NCI-H2227 (cell line): ENCODE data around the gene CD300LB.
"Not testable (repeated sequence)": the region's sequence is repeated elsewhere in the genome, so short reads cannot be mapped to it uniquely, and the experiment has no call there.

Experiments used
- DNase-seq: peaks from one replicate; lab custom pipeline; 2025; ENCODE audit not compliant: unreplicated experiment; lab: John Stamatoyannopoulos, UW

Gene CD300LB

DNA sequence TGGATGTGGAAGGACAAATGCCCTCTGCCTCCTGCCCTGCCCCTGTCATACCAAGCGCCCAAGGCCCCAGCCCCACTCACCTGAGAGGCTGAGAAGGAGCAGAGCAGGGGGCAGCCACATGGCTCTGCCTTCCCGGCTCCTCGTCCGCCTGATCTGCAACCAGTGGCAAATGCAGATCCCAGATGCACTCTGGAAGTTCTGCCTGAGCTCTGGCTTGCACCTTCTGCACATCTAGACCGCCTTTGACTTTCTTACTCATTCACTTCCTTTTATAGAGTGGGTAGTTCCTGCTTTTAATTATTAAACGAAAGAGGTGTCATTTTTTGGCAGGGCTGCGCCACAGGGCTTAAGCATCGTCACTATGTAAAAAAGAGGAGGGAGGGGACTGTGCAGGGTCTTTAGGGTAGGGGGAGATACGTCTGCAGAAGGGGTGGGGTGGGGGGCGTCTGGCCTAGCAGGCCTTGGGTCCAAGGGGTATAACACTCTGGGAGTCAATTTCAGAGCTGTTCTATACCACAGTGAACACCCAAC, at the start of gene CD300LB:
Gene CD300LB (minus strand): TSS at position 245 of the 531 bp plus-strand sequence. CDS start 125 bp downstream, at position 120.
- DNase-seq, result no peak

DNA sequence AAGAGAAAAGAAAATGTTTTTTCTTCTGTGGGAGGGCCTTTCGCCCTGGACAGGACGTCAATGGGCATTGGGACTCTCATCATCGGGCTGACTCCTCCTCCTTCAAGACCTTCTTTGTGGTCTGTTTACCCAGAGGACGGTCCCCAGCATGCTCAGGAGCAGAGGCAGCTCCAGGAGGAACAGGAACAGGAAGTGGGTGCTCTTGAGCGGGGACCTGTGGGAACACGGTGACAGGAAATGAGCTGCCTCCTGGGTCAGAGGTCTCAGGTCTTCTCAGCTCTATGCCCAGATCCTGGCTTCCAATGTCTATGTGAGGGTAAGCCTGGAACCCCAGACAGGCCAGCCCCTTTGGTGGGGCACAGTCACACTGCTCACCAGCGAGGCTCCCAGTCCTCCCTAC, 48.6 kb upstream of the CD300LB start:
- DNase-seq, result no peak

DNA sequence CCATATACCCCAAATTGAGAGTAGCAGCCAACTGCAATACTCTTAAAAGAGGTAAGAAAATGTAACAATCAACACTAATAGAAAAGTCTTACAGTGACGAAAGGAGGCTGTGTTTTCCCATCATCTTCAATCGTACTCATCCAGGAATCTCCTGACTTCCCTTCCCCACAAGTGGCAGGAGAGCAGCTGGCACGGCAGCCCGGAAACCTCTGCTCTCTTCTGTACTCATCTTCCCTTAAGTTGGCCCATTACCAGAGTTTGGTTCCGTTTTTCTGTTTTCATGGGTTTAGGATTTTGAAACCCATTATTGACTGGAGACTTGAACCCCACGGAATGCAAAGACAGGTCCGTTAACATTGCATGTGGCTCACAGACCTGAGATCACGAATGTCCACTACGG, 47.7 kb upstream of the CD300LB start:
- no peak for DNase-seq

DNA sequence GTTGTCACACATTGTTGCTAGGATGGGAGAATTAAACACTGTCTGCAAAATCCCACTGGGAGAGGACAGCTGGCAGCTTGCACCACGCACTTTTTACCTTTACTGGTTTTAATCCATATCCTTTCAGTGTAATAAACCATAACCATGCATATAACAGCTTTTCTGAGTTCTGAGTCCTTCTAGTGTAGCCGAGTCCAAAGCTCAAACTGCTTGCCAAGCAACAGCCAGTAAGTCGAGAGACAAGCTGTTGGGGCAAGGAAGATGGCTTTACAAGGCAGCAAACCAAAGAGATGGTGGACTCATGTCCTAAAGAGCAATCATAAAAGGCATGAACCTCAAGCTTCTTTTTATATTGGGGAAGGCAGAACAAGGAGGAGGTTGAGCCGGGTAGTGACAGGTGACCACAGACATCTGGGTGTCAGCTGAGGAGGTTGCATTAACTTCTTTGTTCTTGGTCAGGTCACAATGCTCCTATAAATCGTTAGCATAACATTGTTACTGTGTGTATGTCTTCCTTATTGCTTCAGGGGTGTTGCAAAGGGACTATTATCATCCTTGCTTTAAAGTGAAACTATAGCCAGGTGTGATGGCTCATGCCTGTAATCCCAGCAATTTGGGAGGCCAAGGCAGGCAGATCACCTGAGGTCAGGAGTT, 43.3 kb upstream of the CD300LB start:
- DNase-seq, result no peak

DNA sequence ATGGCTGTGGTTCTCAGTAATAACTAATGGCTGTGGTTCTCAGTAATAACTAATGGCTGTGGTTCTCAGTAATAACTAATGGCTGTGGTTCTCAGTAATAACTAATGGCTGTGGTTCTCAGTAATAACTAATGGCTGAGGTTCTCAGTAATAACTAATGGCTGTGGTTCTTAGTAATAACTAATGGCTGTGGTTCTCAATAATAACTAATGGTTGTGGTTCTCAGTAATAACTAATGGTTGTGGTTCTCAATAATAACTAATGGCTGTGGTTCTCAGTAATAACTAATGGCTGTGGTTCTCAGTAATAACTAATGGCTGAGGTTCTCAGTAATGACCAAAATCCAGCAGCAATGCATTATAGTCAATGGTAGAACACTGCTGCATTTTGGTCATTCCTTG, 42.4 kb upstream of the CD300LB start:
- DNase-seq, result not testable (repeated sequence)

DNA sequence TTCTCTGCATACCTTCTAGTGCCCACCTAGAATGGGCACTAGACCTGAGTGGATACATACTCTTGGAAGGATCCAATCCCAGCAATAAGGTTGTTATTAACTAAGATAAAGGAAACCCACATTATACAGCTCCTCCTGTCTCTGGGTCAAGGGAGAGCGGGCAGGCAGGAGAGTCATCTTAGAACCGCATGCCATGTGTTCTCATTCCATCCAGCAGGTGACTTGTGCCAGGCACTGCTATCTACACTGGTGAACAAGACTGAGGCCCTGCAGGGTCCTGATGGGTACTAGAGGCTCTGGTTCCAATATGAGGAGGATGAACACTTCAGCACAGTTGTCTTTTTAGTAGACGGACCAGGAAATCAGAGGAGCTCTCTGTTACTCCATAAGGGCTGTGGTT, 41.9 kb upstream of the CD300LB start:
- DNase-seq, result no peak

DNA sequence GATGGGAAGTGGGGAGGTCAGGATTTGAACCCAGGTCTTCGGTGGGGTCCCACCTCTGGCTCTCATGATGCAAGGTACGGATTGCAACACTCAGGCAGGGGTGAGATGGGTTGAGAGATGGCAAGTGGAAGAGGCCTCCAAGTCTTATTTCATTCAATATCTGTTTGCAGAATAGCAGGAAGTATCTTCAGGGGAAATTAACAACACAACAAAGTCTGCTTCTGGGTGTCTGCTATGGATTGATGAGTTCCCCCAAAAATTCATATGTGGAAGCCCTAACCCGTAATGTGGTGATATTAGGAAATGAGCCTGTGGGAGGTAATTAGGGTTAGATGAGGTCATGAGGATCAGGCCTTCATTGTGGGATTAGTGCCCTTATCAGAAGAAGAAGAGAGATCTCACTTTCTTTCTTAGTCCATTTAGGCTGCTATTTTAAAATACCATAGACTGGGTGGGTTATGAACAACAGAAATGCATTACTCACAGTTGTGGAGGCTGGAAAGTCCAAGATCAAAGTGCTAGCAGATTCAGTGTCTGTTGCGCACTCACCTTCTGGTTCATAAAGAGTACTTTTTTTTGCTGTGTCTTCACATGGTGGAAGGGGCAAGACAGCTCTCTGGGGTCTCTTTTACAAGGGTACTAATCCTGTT, 40.5 kb upstream of the CD300LB start:
- no peak for DNase-seq

DNA sequence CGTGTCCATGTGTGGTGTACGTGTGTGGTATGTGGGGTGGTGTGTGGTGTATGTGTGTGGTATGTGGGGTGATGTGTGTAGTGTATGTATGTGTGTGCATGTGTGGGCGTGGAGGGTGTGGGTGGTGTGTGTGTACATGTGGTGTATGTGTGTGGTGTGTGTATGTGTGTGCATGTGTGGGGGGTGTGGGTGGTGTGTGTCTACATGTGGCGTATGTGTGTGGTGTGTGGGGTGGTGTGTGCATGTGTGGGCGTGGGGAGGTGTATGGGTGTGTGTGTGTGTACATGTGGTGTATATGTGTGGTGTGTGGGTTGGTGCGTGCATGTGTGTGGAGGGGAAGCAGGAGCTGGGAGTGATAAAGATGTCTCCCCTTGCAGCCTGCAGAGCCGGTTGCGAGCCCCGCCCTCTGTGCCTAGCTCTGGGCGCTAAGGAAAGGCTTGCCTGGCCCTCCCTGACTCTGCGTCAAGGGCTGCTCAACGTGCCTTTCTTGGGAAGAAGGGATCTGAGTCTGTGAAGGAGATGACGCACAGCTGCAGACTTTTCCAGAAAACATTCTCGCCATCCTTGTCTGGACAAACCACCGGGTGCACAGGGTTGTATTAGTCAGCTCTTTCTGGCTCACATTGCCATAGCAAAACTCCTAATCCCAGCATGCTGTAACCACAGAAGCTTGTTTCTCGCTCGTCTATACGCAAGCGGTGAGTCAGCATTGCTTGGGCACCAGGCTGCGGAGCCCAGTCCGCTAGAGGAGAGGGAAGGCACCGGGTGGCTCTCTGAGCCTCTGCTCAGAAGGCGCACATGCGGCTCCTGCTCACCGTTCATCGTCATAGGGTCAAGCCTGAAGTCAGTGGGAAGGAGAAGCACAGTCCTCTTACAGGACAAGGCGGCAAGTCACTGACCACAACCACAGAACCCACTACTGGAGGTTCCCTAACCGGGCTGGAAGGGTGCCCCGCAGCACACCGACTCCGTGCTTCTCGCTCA, 38.0 kb upstream of the CD300LB start:
- peak; percentile 9 for DNase-seq

DNA sequence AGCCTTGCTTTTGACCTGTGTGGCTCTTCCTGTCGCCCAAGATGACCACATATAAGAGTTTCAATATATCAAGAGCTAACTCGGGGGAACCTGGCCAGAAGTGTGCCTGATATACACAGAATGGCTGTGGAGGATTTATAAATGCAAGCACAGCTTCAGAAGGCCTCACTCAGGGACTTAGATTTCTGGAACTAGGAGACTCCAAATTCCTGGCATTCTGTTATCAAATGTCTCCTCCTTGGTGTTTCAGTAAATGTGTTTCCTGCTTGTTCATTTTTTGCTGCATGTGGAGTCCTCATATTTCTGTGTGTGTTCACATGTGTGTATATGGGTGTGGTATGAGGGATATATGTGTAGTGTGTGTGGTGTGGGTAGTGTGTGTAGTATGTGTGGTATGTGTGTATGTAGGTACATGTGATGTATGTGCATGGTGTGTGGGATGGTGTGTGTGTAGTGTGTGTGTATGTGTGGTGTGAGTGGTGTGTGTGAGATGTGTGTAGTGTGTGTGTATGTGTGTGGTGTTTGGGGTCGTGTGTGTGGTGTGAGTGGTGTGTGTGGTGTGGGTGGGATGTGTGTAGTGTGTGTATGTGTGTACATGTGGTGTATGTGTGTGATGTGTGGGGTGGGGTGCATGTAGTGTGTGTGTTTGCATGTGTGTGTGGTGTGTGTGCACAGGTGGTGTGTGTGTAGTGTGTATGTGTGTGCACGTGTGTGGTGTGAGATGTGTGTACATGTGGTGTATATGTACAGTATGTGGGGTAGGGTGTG, 37.0 kb upstream of the CD300LB start:
- no peak for DNase-seq

DNA sequence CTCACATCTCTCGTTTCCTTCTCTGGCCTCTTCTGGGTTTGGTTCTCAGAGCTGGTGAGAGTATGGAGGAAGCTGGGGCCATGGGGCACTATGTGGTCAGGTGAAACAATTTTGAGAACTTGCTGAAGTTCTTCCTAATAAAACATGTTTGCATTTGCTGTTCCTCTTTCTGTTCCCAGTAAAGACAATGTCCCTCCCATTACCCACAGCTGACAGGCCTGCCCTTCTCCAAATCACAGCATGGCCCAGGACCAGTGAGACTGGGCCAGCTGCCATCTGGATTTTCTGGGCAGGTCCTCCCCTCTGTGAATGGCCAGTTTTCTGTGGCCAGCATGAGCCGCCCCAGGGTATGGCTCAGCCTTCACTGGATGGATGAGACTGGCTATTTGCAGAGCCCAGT, 36.1 kb upstream of the CD300LB start, which contains the start of gene CD300H:
Gene CD300H (minus strand): TSS at position 113 of the 400 bp plus-strand sequence.
- DNase-seq, result no peak

DNA sequence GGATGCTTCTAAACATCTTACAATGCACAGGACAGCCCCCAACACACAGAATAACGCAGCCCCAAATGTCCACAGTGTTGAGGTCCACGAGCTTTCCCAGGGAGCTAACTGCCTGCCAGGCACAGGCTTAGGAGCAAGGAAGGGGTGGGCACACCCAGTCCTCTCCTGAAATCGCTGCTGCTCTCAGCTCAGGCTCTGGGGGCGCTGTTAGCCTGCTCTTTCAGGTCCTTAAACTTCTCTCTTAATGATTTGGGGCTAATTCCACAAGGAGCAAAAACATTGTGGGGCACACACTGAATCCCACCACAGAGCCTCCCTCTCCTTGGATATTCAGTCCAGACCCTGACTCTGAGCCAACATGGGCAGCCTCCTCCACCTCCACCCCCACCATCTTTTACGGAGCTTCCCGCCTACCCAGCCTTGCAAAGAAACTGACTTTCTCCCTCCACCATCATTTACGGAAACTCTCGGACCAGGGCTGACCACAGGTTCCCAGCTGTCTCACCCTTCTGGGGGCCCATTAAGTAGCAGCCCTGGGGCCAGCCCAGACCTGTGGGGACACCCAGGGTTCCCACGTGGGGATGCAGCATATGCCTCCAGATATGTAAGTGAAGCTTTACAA, 35.0 kb upstream of the CD300LB start:
- DNase-seq, result no peak

DNA sequence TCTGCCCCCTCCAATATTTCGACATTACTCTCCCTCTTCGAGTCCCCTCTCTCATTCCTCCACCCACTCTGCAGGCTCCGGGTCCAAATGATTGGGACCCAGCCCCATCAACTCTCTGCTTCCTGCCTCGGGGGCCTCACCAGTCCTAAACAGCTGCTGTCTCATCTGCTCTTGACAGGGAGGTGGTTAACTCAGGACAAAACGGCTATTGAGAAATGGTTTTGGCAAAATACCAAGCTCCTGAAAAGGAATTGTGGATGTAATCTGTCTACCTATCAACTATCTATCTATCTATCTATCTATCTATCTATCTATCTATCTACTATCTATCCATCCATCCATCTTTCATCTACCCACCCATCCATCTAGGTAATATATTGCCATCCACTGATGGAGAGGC, 33.9 kb upstream of the CD300LB start:
- DNase-seq, result no peak

DNA sequence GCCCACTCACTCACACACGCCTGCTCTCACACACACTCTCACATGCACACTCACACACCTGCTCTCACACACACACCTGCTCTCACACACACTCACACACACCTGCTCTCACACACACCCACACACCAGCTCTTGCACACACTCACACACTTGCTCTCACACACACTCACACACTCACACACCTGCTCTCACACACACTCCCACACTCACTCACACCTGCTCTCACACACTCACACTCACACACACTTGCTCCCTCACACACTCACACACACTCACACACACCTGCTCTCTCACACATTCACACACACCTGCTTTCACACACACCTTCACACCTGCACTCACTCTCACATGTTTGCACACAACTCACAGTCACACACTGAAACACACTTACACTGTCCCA, 32.1 kb upstream of the CD300LB start:
- DNase-seq, result no peak

DNA sequence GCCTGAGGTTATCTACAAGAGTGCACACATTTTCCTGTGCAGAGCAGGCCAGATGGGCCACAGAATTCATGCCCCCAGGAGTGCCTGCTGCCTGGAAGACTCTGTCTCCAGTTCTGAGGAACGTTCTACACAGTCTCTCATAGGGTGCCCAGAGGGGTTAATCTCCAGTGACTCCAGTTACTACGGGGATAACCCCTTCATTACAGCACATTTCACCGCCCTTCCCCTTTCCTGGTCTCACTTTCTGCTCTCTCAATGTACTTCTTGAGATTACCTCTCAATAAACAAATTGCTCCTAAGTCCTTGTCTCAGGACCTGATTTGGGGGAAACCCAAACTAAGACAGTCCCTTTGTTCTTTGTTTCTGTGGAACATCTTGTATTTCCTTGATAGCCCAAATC, 30.3 kb upstream of the CD300LB start:
- no peak for DNase-seq

DNA sequence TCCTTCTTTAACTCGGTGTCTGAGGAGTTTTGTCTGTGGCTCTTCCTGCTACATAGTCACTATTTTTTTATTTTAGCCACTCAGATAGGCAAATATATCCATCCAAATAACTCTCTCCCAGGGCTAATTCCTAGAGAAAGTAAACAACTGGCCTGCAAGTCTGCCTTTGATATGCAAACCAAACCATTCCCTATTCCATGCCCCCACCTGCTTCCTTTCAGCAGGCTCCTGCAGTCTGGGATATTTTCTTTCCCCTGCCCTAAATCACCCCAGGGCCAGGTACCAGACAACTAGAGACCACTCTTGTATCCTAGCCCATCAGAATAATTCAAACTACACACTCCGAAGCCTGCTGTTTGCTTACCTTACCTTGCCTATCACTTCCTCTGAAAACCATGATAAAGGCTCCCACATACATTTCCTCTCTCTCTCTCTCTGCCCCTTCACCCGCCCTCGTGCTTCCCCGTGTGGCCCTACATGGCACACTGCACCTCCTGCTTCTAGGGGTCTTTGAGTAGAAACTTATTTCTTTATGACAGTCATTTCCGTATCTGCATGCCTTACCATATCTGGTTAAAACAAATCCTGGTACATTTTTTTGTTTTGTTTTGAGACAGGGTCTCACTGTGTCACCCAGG, 27.7 kb upstream of the CD300LB start:
- no peak for DNase-seq

DNA sequence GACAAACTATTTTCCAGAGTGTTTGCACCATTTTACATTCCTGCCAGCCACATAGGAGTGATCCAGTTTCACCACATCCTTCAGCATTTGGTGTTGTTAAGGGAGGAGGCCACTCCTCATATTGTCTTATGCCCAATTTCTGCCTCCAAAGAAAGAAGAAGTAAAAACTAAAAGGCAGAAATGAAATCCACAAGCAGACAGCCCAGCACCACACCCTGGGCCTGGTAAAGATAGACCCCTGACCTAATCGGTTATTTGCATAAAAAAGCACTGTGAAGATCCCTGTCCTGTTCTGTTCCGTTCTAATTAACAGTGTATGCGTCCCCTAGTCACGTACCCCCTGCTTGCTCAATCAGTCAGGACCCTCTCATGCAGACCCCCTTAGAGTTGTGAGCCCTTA, 27.1 kb upstream of the CD300LB start:
- DNase-seq, result not testable (repeated sequence)

DNA sequence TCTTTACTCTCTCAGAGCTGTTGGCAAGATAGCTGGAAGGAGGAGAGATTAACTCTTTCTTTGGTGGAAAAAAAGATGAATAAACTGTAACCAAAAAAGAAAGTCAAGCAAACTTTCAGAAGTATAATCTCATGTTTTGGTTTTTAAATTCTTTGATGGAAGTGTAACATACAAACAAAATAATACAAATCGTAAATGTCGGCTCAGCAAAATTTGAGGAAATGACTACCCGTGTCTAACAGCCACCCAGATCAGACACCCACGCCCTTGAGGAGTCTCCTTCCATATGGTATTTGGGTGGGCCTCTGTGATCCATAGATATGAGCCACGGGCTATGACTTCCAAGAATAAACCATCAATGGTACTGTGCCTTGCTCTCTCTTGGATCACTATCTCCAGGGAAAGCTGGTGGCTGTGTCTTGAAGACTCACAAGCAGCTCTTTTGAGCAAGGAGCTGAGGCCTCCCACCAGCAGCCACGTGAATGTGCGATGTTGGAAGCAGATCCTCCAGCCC, 24.2 kb upstream of the CD300LB start:
- DNase-seq, result no peak

DNA sequence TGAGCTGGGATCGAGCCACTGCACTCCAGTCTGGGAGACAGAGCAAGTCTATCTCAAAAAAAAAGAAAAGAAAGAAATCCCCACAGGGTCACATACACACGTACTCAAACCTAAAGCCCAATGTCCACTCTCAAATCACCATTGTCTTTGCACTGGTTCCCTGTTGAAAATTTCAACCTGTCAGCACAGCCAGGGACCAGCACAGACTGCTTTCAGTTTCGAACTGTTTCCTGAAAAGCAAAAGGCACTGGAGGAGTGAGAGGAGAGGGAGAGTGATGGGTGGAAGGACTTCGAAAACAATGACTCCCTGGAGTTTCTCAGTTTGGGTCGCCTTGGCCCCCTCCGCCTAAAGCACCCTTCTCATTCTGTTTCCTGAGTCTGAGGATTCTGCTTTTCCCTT, 23.6 kb upstream of the CD300LB start:
- DNase-seq, result no peak

DNA sequence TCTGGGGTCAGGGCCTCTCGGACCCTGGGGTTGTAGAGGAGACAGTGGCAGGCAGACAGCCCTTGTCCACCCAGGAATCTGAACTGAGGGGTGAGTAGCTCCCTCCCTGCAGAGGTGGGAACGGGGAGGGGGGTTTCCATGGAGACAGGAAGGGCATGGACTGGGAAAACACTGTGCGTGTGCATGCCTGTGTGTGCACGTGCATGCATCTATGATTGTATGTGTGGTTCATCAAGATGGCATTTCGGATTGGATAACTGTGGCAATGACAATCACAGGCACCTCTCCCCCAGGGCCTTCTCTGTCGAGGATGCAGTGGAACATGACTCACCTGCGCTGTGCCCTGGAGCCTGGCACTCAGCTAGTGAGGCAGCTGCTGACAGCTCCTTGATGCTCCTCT, 20.8 kb upstream of the CD300LB start:
- DNase-seq, result peak; percentile 46

DNA sequence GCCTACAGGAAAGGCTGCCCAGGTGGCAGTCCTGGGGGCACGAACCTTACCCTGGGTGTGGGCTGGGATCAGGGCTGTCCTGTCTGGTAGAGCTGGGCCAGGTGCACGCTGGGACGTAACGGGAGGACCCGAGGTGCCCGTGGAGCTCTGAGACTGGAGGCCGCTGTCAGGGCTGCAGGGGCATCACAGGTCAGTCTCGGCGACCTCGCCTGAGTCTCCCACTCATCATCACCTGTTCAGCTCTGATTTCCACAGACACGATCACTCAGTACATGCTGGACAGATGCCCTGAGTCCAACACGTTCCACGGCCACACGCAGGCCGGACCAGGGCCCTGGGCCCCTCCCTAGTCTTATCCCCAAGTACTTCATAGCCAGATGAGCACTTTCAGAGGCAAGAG, 19.3 kb upstream of the CD300LB start:
- DNase-seq, result no peak
